Caco-2 (cell line): Measurements from ENCODE around the gene ADAM30. TPM values are rescaled to one million over a fixed set of nuclear protein-coding genes. Genes with fewer than 3 reads are reported as not detected.

Experiments used
- BruUV-seq: library from RNA; stranded (reverse); fragments of 400-500 nt; replicated peaks from 2 replicates; lab custom pipeline; 2021; lab: Mats Ljungman, UMichigan
- CTCF ChIA-PET: fragments of 300-600 bp; sonication (Branson Sonifier 250); formaldehyde crosslinking; loops from one replicate; lab custom pipeline; 2022; ENCODE audit warnings: antibody characterized with exemption; lab: Charles Lee
- POLR2A ChIA-PET: fragments of 300-600 bp; sonication (Branson Sonifier 250); formaldehyde crosslinking; loops from one replicate; lab custom pipeline; 2022; ENCODE audit warnings: antibody characterized with exemption; lab: Charles Lee
- DNase-seq, 2 experiments: peaks; one replicate each; pipeline versions ENCODE4 v3.0.0 to v3.0.0-alpha.2; 2020 to 2022
- H3K27me3 ChIP-seq: replicated peaks from 2 replicates; pipeline ENCODE4 v1.6.0; 2011; ENCODE audit warnings: low read length; ENCODE audit not compliant: control insufficient read depth, insufficient read depth
- H3K36me3 ChIP-seq: 2 replicates; pipeline ENCODE4 v1.5.1; 2011; ENCODE audit warnings: low read length; ENCODE audit not compliant: control insufficient read depth, insufficient read depth
- H3K4me1 ChIP-seq: fragments of 250-450 bp; sonication (Bioruptor Pico); 2 replicates; pipeline ENCODE4 v1.5.1; 2020; ENCODE audit warnings: mild to moderate bottlenecking
- H3K4me3 ChIP-seq: 2 replicates; pipeline ENCODE4 v1.5.1; 2011; ENCODE audit warnings: low read depth, mild to moderate bottlenecking, control low read depth, low read length
- H3K9me3 ChIP-seq: fragments of 250-450 bp; sonication (Bioruptor Pico); 2 replicates; pipeline ENCODE4 v1.5.1; 2020; ENCODE audit warnings: mild to moderate bottlenecking, moderate library complexity
- H3K27ac Mint-ChIP-seq: one replicate; pipeline ENCODE4 v1.8.0; 2022; ENCODE audit warnings: mixed read lengths; ENCODE audit not compliant: unreplicated experiment
- H3K27me3 Mint-ChIP-seq: one replicate; pipeline ENCODE4 v1.8.0; 2022; ENCODE audit warnings: mixed read lengths; ENCODE audit not compliant: insufficient read depth, unreplicated experiment
- H3K36me3 Mint-ChIP-seq: one replicate; pipeline ENCODE4 v1.8.0; 2022; ENCODE audit warnings: mild to moderate bottlenecking, mixed read lengths; ENCODE audit not compliant: insufficient read depth, unreplicated experiment
- H3K4me1 Mint-ChIP-seq: one replicate; pipeline ENCODE4 v1.8.0; 2022; ENCODE audit warnings: low read depth, mixed read lengths; ENCODE audit not compliant: unreplicated experiment
- H3K4me3 Mint-ChIP-seq: one replicate; pipeline ENCODE4 v1.8.0; 2022; ENCODE audit warnings: mild to moderate bottlenecking, moderate library complexity, mixed read lengths; ENCODE audit not compliant: unreplicated experiment
- H3K9me3 Mint-ChIP-seq: one replicate; pipeline ENCODE4 v1.8.0; 2022; ENCODE audit warnings: mixed read lengths; ENCODE audit not compliant: unreplicated experiment
- intact Hi-C: fragments of 100-400 bp; cut with micrococcal nuclease; formaldehyde crosslinking; loops from one replicate; pipeline ENCODE4 v1.10.0; 2022; ENCODE audit not compliant: unreplicated experiment
- total RNA-seq: library from RNA; stranded (reverse); gene quantifications from 2 replicates; pipeline ENCODE4 v1.2.3, GENCODE V29; 2022
- TF ChIP-seq, protein P1 (sequence below), 2 experiments: fragments of 200-600 bp in 1 of 2; IDR thresholded peaks; 1 replicate in 1 of 2; 2 replicates in 1 of 2; pipeline versions ENCODE4 v1.5.1 to v1.8.0; 2011 to 2022; ENCODE audit warnings: antibody characterized with exemption in 1 of 2, control low read depth in 1 of 2, inconsistent platforms in 1 of 2, low read depth in 1 of 2, low read length in 1 of 2, mild to moderate bottlenecking in 1 of 2, moderate library complexity in 1 of 2; ENCODE audit not compliant: insufficient read depth in 1 of 2, severe bottlenecking in 1 of 2, unreplicated experiment in 1 of 2

ADAM30 gene
- total RNA-seq, 1 experiment from 2014 or later, result not detected

DNA sequence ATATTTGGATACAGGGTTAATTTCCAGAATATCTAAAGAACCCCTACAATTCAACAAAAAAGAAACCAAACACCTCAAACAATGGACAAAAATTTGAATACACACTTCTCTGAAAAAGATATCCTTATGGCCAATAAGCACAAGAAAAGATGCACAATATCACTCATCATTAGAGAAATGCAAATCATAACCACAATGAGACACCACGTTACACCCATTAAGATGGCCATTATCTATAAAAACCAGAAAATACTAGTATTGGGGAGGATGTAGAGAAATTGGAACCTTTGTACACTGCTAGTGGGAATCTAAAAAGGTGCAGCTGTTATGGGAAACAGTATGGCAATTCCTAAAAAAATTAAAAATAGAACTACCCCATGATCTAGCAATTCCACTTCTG, 4.9 kb downstream of the ADAM30 start:
- Mint-ChIP-seq H3K27ac (no peak overlapping the region), H3K4me3 (no peak overlapping the region), H3K9me3 (peaks cover 16% of the 10 kb centered on the region), H3K36me3 (no peaks in the 10 kb centered on the region), H3K27me3 (no peaks in the 10 kb centered on the region), H3K4me1 (peaks cover 8% of the 10 kb centered on the region)
- H3K4me1 ChIP-seq, result no peaks in the 10 kb centered on the region
- H3K36me3 ChIP-seq, result no peaks in the 10 kb centered on the region
- no peaks in the 10 kb centered on the region for H3K27me3 ChIP-seq
- ChIA-PET CTCF (no interaction called here), POLR2A (no interaction called here)
- intact Hi-C loops, result no loop called here
- no peak overlapping the region for H3K4me3 ChIP-seq
- H3K9me3 ChIP-seq, result no peaks in the 10 kb centered on the region
- TF ChIP-seq, protein P1, sequence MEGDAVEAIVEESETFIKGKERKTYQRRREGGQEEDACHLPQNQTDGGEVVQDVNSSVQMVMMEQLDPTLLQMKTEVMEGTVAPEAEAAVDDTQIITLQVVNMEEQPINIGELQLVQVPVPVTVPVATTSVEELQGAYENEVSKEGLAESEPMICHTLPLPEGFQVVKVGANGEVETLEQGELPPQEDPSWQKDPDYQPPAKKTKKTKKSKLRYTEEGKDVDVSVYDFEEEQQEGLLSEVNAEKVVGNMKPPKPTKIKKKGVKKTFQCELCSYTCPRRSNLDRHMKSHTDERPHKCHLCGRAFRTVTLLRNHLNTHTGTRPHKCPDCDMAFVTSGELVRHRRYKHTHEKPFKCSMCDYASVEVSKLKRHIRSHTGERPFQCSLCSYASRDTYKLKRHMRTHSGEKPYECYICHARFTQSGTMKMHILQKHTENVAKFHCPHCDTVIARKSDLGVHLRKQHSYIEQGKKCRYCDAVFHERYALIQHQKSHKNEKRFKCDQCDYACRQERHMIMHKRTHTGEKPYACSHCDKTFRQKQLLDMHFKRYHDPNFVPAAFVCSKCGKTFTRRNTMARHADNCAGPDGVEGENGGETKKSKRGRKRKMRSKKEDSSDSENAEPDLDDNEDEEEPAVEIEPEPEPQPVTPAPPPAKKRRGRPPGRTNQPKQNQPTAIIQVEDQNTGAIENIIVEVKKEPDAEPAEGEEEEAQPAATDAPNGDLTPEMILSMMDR (IDR thresholded peaks at IDR 0.05; ENCODE audit: insufficient read depth in 1 of 2, low read depth in 1 of 2, low read length in 1 of 2, severe bottlenecking in 1 of 2, unreplicated experiment in 1 of 2), result no peak
- DNase-seq, result no peak
- BruUV-seq, result no TSS peak

DNA sequence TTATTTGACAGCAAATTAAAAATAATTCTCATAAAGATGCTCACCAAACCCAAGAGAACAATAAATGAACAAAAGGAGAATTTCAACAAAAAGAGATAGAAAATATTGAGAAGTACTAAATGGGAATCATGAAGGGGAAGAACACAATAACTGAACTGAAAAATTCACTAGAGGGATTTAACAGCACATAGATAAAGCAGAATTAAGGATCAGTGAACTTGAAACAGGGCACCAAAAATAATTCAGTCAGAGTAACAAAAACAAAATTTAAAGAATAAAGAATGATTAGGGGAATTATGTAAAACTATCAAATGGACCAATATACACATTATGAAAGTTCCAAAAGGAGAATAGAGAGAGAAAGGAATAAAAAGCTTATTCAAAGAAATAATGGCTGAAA, 7.8 kb downstream of the ADAM30 start:
- Mint-ChIP-seq H3K9me3 (peaks cover 16% of the 10 kb centered on the region), H3K4me3 (no peak overlapping the region), H3K27me3 (no peaks in the 10 kb centered on the region), H3K27ac (no peak overlapping the region), H3K4me1 (peaks cover 3% of the 10 kb centered on the region), H3K36me3 (no peaks in the 10 kb centered on the region)
- no peaks in the 10 kb centered on the region for H3K9me3 ChIP-seq
- H3K36me3 ChIP-seq, result no peaks in the 10 kb centered on the region
- POLR2A ChIA-PET, result no interaction called here
- H3K4me1 ChIP-seq, result no peaks in the 10 kb centered on the region
- no TSS peak for BruUV-seq
- no peaks in the 10 kb centered on the region for H3K27me3 ChIP-seq
- intact Hi-C loops, result no loop called here
- no peak overlapping the region for H3K4me3 ChIP-seq
- CTCF ChIA-PET, result no interaction called here
- TF ChIP-seq, protein P1 (IDR thresholded peaks at IDR 0.05; ENCODE audit: insufficient read depth in 1 of 2, low read depth in 1 of 2, low read length in 1 of 2, severe bottlenecking in 1 of 2, unreplicated experiment in 1 of 2), result no peak
- no peak for DNase-seq

DNA sequence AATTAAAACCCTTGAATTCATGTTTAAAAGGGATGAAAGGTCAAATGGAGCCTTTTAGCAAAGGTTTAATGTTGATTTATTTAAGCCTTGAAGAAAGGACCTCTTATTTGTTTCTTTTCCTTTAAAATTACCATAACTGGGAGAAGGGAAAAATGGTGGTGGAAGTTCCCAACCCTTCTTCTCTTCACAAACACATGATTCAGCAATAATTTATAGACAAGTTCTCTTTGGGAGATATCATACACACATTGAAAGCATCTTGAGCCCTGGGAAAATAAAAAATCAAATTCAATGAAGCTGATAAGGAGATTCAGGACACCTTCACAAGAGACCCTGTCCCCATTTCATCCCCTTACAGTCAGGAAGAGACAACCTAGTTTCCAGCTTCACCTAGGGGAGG, 8.9 kb downstream of the ADAM30 start:
- BruUV-seq, result no TSS peak
- Mint-ChIP-seq H3K4me3 (no peak overlapping the region), H3K4me1 (no peaks in the 10 kb centered on the region), H3K27ac (no peak overlapping the region), H3K36me3 (no peaks in the 10 kb centered on the region), H3K27me3 (no peaks in the 10 kb centered on the region), H3K9me3 (peaks cover 16% of the 10 kb centered on the region)
- Histone ChIP-seq H3K4me3 (no peak overlapping the region), H3K9me3 (no peaks in the 10 kb centered on the region), H3K27me3 (no peaks in the 10 kb centered on the region), H3K4me1 (no peaks in the 10 kb centered on the region), H3K36me3 (no peaks in the 10 kb centered on the region)
- ChIA-PET CTCF (no interaction called here), POLR2A (no interaction called here)
- intact Hi-C loops, result no loop called here
- TF ChIP-seq, protein P1 (IDR thresholded peaks at IDR 0.05; ENCODE audit: insufficient read depth in 1 of 2, low read depth in 1 of 2, low read length in 1 of 2, severe bottlenecking in 1 of 2, unreplicated experiment in 1 of 2), result no peak
- DNase-seq, result no peak
